SW480 (cell line): ENCODE data around the gene WNK1.
"Not testable (repeated sequence)": the region's sequence is repeated elsewhere in the genome, so short reads cannot be mapped to it uniquely, and the experiment has no call there.

Experiments
- DNase-seq: peaks from one replicate; pipeline ENCODE4 v3.0.0-alpha.2; 2016; ENCODE audit warnings: low spot score

Gene WNK1

DNA sequence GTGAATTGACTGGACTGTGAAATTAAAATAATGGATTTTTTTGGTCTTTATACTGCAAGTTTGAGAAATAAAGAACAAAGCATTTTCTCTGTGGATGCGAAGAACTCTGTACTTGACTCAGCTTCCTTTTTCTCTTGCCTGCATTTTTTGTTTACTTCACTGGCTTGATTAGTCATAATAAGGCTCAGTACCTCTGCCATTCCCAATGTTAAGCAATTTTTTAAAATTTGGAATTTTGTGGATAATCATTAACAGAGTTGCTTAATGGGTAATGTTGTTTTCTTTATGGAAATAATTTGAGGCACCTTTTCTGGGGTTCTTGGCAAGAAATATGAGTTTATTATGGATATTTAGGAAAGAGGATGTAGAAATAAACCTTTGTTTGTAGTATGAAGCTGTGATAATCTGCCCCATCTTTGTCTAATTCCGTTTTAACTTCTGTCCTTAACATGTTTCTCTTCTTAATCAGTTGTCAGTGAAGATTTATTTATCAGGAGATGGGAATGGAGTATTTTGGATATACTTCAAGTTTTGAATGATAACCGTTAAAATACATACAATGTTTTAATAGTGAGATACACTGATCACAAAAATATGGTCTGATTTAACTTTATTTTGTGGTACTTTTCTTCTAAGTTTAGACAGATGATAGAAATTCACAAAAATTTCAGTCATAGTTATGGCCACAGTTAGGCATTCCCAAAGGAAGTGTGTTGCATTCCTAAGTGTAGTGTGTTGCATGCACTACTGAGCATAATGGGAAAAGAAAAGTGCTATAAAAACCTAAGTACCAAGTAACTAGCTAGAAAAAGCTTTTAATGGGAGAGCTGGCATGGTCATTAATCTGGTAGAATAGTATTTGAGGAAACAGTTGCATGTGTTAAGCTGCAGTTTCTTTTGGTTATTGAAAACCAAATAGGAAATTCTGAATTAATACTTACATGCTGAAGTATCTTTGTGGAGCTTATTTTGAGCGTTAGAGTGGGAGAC, 27.7 kb downstream of the WNK1 start:
- DNase-seq, result no peak

DNA sequence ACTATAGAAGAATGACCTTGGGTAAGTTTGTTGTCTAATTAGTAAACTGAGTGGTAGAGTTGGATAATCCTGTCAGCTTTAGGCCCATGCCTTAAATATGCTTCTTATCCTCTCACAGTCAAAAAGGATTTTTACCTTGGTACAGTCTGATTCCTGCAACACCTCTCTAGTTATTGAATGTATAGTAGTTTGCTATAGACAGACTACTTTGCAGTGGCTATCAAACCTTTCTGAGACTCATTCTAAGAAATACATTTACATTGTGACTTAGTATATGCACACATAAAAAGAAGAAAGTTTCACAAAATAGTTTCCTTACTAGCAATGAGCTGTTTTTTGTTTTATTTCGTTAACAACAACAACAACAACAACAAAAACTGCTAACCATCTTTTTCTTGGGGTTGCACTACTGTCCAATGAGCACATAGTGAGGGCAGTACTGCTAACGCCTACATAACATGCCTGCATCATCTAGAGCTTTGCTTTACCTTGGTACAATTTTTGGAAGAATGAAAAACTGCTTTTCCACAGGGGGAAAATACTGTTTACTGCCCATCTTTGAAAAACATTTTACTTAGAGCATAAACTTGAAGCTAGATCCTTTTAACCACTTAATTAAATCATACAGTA, 28.5 kb downstream of the WNK1 start:
- DNase-seq, result no peak

DNA sequence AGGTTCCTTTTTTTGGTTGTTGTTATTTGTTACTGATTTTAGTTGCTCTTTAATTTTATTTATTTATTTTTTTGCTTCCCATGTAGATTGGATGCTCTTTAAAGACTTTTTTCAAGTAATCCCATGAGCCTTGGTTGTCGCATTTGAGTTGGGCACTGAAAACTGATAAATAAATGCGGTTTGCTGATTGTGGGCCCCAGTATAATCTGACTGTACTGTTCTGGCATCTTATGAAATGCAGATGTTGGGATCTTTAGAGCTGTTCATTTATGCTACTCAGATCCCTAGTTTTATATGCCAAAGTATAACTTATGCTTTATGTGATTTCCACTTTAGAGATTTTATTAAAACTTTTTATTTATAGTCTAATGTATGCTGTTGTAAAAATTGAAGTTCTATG, 33.3 kb downstream of the WNK1 start:
- no peak for DNase-seq

DNA sequence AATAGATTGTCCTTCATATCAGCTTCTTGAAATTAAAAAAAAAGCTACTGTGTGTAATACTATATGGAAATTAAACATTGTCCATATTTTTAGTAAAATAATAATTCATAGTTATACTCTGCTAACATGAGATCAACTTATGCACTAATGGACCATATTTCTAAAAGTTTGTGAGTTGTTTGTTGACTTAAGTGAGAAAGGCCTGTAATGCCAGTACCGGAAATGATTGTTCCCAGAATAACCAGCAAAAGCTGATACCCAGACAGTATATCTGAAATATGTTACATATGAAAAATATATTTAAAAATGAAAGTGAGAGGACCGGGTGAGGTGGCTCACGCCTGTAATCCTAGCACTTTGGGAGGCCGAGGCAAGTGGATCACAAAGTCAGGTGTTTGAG, 35.9 kb downstream of the WNK1 start:
- no peak for DNase-seq

DNA sequence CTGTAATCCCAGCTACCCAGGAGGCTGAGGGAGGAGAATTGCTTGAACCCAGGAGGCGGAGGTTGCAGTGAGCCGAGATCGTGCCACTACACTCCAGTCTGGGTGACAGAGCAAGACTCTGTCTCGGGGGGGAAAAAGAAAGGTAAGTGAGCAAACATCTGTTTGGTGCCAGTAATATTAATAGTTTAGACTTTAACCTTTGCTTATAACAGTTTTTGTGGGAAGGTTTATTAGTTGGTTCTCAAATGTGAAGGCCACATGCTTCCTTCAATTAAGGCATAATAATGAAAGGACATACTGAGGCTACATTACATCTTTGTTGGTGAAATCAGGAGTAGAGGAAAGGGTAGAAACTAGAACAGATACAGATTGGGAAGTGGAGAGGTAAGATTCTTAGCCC, 36.4 kb downstream of the WNK1 start:
- DNase-seq, result not testable (repeated sequence)

DNA sequence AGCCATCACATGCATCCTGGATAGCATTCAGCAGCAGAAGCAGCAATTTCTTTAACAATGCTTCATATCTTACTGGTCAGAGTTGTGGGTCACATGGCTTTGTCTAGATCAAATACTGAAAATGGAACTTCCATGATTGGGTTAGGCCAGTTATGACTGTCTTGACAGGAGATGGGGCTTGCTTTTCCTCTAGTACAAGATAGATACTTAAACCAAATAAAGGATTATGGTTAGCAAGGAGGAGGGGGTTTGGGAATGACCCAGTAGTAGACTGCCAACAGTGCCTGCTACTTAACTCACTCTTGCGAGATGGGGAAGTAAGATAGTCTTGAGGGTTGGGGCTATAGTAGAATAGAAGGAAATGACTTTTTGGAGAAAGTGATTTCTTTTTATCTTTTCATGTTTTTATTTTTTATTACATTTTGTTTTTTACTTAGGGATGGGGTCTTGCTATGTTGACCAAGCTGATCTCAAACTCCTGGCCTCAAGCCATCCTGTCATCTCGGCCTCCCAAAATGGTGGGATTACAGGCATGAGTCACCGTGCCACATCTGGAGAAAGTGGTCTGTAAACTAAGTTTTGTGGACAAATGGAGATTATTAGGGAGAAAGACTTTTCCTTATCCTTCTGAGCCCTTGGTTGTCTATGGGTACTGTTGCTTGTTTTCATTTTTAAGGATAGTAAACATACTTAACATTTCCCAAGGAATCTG, 37.6 kb downstream of the WNK1 start:
- DNase-seq, result no peak

DNA sequence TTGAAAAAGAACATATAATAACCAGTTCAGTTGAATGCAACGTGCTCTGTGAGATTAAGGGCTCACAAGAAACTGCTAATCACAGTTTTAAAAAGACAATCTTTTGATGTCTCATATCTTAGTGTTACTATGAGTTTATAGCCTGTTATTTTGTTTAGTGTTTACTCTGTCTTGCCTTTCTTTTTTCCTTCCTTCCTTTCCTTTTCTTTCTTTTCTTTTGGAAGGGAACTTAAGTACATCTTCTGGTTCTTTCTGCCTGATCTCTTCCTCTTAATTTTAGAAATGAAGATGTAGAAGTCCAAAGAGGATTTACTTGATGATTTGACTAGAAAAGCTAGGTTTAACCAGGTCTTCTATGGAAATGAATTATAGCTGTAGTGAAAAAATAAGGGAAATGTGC, 38.2 kb downstream of the WNK1 start:
- no peak for DNase-seq

DNA sequence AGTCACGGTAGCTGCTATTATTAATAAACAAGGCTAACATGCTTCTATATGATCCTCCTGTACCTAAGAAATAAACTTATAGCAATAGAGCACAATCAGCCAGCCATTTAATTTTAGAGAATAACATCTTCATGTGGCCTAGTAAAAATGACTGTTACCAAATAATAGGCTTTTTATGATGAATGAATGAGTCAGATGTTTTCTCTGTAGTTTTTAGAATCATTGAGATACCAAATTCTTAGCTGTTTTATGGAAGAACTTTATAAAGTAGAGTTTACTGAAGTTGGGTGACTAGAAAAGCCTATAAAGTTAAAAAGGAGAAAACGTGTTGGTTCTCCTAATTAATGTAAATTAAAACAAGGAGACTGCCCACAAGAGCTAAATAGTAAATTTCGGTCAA, 40.7 kb downstream of the WNK1 start:
- no peak for DNase-seq

DNA sequence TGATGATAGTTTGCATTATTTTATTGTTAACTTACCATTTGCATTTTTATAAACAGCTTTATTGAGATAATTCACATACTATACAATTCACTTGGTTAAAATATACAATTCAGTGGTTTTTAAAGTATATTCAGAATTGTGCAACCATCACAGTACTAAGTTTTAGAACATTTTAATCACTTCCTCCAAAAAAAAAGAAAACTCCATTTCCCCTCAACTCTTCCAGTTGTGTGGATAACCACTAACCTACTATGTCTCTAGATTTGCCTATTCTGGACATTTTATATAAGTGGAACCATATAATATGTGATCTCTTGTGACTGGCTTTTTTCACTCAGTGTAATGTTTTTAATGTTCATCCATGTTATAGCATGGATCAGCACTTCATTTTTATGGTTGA, 41.3 kb downstream of the WNK1 start:
- DNase-seq, result no peak

DNA sequence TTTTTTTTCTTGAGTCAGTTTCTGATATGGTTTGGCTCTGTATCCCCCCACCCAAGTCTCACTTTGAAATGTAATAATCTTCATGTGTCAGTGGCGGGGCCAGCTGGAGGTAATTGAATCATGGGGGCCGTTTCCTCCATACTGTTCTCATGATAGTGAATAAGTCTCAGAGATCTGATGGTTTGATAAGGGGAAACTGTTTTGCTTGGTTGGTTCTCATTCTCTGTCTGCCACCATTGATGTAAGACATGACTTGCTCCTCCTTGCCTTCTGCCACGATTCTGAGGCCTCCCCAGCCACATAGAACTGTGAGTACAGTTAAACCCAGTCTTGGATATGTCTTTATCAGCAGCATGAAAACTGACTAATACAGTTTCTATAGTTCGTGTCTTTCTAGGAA, 42.9 kb downstream of the WNK1 start:
- DNase-seq, result no peak

DNA sequence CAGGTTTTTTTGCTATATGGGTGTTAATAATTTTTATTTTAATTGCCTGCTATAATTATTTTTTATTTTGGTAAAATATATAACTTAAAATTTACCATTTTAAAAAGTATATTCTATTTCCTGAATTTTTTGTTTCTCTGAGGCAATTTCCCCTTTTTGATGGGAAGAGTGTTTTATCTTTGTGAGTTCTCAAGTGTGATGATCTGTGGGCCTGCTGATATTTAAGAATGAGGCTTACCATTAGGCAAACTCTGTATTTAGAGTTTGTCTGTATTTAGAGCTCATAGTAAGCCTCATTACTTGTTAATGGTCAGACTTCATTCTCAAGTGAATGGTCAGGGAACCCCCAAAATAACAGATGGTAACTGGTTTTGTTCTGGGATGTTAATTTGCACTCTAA, 48.0 kb downstream of the WNK1 start:
- DNase-seq, result no peak

DNA sequence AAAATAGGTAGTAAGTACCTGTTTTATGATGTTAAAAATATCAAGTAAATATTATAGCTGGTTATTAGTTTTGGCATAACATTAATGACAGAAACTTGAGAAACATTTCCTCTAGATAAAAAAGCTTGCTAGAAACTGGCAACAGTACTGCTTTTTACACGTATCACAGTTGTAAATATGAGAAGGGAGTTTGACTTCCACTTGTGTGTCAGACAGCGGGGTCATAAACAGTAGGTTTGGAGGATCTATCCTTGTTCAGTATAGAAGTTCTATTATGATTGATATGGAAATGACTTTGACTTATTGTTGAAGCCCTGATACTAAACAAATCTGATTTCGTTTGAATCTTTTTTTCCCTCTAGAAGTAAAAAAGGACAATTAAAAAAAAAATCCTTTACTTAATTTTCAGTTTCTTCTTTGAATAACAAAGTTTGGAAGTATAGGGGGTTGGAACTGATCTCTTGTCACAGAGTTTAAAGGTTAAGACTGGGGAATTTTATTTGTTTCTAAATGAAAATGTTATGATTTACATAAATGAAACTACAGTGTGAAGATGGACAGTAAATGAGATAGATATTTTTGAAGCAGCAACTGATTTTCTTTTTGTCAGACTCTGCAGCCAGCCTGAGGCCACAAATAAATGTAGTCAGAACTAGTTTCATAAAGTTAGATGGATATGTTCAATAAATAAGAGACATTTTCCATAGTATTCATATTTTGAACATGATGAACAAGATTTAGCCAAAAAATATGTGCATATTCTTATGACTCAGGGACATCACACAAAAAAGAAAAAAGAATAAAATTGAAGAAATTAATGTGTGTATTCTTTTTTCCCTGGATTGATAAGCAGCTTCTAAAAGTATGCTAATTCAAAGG, 50.1 kb downstream of the WNK1 start:
- no peak for DNase-seq

DNA sequence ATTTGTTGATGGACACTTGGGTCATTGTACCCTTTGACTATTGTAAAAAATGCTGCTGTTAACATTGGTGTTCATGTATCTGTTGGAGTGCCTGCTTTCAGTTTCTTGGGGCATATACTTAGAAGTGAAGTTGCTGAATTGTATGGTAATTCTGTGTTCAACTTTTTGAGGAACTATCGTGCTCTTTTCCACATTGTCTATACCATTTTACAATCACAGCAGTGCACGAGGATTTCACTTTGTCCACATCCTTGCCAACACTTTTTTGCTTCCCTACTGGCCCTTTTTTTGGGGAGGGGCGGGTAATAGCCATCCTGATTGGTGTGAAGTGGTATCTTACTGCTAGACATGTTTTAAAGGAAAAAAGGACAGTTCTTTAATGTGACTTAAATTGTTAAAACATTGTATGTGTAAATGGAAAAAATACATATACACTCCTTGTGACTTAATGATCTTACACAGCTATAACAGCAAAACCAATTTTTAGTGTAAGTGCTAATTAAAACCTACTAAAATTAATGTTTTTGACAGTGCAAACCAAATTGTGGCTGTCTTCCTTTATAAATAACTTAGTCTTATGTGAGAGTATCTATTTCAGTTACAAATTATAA, 52.7 kb downstream of the WNK1 start:
- DNase-seq, result no peak

DNA sequence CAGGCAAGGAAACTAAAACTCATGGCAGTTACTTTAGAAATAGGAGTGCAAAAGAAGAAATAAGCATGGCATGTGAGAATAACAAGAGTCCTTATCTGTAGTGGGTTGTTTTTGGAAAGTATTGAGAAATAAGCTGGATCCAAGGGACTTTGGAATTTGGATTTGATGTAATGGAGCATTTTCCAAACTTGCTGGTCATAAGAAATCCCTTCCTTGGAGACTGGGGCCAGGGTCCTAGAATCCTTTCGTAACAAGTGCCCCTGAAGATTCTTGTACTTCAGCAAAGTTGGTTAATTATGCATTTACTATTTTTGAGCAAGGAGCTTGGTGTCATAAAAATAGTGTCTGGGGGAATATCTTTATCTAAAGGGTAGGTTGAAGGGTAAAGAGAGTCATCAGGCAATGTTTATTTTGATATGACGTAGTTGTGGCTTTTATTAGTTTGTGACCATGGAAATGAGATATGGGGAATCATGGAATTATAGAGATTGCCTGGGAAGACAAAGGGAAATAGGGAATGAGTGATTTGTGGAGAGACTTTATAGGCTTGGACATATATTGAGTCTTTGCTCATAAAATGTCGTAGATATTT, 53.9 kb downstream of the WNK1 start:
- no peak for DNase-seq

DNA sequence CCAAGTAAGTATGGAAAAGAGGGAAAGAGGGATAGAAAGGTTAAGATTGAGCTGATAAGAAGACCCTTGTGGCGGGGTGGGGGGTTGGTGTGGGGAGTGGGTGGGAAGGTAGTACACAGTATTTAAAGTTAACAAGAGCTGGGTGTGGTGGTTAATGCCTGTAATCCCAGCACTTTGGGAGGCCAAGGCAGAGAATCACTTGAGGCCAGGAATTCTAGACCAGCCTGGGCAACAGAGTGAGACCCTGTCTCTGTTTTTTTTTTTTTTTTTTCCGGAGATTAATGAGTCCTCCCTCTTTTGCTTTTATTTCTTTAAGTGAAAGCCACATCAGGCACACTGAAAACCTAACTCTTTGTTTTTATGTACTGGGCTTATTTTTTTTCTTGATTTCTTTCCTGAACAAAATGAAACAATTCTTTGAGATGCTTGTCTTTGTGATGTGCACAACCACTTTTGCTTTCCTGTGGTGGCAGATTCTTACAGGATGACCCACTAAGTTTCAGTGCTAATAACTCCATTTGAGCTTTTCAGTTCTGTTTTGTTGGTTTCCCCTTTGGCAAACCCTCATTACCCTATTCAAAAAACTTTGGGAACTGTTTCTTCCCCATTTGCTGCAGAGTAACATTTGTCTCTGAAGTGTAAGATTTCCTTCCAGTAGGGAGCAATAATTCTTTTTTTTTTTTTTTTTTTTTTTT, 54.8 kb downstream of the WNK1 start:
- DNase-seq, result no peak

DNA sequence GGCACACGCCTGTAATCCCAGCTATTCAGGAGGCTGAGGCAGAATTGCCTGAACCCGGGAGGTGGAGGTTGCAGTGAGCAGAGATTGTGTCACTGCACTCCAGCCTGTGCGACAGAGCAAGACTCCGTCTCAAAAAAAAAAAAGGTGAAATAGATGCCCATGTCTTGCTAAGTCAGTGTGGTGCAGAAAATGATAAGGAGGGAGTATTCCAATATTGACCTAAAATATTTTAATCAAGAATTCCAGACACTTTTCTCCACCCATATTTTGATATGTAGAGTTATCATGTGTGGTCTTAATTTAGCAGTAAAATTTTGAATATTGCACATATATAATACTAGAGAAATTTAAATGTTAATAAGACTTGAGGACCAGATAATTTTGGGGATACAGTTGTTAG, 57.7 kb downstream of the WNK1 start:
- no peak for DNase-seq

DNA sequence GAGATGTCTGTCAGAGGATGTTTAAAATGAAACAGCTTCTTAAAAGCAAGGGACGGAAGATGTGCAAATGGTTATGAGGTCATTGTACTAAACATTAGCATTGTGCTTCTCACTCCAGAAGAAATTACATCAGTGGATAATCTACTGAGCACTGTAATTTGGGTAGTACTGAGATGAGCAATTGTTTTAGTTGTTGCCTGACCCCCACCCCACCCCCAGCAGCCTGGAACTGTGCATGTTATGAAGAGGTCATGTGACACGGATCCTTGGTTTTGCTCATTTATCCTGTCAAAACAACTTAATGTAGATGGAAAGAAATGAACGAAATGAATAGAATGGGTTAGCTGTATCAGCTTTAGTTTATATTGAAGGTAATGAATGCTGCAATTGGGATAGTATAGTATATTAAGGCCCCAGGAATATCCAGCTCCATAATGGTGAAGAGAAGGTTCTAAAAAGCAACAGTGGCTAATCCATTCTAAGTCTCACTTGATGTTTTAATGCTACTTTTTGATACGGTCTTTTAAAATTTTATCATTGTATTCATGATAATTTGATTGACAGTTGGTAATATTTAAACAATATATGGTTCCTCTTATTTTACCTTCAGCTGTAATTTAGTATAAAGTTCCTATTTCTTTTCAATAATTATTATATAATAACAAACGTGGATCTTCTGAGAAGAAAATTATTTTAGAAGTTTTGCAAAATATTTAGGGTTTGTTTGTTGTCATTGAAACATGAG, 58.5 kb downstream of the WNK1 start:
- DNase-seq, result no peak

DNA sequence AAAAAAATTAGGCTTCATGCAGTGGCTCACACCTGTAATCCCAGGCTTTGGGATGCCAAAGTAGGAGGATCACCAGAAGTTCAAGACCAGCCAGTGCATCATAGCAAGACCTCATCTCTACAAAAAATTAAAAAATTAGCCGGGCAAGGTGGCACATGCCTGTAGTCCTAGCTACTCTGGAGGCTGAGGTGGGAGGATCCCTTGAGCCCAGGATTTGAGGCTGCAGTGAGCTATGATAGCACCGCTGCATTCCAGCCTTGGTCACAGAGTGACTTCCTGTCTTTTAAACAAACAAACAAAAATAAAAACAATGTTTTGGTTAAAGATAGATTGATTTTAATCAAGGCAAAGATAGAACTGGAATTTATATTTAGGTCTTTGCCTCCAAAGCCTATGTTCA, 60.6 kb downstream of the WNK1 start:
- DNase-seq, result no peak

DNA sequence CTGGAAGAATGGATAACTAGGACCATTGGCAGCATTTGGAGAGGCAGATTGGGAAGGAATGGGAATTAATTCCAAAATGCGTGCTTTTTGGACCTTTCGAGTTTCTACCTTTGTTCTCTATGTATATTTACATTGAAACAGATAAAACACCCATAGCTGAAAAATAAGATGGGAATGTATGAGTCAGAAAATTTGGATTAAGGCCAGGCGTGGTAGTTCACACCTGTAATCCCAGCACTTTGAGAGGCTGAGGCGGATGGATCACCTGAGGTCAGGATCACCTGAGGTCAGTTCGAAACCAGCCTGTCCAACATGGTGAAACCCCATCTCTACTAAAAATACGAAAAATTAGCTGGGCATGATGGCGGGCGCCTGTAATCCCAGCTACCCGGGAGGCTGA, 65.1 kb downstream of the WNK1 start:
- DNase-seq, result not testable (repeated sequence)
